Activated T-cell treated with anti-CD3 and anti-CD28 coated beads, Interleukin-2, amount 50 U/mL, for 1 hour (primary cell): ENCODE measurements around the gene ADCY4.

Experiments
- DNase-seq: peaks from one replicate; pipeline ENCODE4 v3.0.0-alpha.2; 2020

The ADCY4 gene

DNA sequence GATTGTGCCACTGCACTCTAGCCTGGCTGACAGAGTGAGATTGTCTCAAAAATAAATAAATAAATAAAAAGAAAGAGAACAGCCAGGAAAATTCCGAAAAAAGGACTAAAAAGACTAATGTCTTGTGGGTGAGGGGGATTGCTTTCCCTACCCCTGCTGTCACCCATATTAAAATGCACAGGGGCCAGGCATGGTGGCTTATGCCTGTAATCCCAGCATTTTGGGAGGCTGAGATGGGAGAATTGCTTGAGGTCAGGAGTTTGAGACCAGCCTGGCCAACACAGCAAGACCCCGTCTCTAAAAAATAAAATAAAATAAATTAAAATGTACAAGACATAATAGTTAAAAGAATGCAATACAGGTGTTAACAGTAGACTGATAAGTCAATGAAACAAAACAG is 41.3 kb downstream of the ADCY4 start:
- no peak for DNase-seq

DNA sequence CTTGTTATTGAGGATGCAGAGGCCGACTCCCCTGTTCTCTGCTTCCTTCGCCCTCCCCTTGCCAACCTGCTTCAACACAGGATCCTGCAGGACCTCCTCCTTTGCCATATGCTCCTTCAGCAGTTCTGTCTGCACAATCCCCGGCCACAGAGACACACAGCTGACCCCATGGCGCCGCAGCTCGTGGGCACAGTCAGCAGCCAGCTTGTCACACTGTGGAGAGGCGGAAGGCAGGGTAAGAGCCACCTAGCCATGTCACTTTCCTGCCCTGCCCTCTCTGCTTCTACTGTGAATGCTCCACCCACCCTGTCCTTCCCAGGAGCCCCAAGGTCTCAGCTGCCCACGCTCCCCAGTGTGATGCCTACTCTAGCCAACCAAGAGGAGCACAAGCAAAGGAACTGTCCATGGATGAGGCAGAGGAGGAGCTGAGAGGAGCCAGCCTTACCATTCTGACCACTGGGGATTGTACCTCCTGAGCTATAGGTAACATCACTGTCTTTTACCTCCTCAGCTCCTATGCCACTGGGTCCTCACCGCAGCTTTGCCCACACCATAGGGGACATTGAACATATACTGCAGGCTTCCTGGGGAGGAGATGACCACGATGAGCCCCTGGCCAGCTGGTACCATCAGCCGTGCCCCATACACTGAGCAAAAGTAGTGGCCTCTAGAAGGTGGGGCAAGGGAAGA is 42.6 kb downstream of the ADCY4 start:
- DNase-seq: no peak

DNA sequence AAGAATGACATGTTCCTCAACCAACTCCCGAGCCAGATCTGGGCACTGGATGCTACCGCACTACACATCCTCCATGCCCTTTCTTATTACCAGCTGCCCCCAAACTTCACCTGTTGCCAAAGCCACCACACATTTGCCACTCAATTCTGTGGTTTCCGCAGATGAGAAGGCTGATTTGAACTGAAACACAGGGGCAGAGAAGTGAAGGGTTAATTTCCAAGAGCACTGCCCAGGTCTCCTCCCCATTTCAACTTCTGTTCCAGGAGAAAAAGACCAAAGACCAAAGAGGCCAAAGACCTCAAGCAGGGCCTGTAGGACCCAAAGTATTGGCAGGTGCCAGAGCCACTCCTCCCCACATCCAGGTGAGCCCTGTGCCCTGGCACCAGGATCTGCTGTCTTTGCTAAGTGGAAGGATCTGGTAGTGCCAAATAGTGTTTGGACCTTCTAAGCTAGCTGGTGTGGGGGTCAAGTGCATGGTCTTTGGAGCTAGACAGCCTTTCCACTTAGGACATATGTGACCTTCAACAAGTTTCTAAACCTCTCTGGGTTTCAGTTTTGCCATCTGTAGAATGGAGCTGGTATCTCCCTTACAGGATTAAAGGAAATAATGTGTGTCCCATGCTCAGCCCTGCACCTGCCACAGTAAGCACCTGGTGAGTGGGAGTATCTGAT is 43.3 kb downstream of the ADCY4 start:
- DNase-seq: no peak

DNA sequence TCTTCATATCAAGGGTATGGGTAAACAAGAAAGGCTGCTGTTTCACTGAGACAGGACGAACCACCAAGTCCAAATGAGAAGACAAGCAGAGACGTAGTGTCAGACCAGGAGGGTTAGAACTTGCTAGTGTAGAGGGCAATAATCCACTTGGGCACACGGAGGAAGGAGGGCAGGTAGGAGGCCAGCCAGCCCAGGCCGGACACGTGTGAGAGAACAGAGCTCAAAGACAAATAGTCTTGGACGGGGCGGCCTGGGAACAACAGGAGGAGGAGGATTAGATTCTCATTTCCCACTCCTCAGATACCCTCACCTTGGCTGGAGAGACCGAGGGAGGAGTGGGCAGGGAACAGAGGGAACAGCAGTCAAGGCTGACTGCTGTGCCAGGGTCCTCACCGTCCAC is 44.1 kb downstream of the ADCY4 start:
- no peak for DNase-seq

DNA sequence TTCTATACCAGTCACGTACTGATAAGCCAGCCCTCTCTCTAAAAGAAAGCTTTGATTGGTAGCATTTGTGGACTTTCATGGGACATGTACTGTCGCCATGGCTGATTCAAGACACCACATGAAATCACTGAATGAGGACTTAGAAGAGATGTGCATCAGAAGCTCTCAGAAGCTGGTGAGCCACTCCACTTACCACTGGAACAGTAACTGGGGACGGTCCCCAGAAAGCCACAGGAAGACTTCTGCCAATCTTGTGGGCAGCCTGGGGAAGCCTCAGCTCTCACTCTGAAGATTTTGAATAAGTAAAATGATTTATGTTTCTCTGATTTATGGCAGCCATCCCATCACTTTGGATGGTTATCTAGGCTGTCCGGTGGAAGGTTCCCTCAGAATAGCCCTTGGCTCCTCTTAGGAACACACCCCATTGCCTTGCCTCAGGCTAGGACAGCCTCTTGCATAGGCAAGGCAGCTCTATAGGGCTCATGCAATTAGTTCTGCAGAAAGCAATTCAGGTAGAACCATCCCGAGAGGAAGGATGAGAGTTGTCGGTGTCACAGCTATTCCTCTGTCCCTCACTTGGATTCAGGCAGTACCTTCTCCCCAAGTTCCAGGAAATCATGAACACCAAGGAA is 45.1 kb downstream of the ADCY4 start:
- no peak for DNase-seq

DNA sequence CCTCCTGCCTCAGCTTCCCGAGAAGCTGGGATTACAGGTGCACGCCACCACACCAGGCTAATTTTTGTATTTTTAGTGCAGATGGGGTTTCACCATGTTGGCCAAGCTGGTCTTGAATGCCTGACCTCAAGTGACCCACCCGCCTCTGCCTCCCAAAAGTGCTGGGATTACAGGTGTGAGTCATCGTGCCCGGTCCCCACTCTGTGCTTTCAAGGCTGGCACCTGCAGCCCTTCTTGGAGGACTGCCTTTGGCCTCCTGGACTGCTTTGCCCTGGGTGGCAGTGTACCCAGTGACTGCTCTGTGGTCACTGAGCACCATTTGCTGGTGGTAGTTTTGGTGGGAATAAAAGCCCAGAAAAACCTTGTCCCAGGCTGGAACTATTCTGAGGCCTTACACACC is 47.9 kb downstream of the ADCY4 start:
- no peak for DNase-seq

DNA sequence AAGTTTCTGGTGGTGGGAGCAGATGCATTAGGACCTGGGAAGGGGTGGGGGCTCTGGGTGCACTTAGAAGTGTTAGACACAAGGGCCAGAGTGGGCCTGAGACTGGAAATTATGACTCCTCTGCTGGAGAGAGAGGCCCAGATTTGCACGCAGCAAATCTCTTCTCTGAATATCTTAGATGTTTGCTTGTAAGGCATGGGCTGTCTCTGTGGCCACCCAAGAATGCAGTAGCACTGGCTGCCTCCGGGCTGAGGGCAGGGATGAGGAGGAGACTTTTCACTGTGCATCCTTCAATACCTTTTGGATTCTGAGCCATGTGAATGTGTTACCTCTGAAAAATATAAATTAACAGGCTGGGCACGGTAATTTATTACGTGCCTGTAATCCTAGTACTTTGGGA is 49.5 kb downstream of the ADCY4 start:
- no peak for DNase-seq

DNA sequence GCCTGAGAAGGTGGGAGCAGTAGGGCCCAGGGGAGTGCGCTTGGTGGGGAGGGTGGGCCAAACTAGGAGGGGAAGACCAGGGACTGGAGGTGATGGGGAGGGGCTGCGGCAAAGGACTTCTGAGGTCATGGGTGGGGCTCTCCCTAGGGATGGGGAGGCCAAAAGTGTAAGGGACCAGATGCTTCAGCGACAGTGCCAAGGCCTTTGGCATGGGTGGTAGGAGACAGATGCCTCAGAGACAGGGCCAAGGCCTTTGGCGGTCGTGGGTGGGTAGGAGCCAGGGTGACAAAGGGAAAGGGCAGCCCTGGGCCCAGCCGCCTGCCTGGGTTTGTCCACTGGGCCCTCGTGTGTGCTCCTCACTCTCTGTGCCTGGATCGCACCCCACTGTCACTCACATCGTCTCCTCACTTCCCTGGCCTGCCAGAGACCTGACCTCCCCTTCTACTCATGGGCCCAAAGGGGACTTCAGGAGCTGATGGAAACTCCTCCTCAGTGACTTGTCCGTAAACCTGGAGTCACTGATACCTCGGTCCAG is 50.3 kb downstream of the ADCY4 start:
- DNase-seq: no peak

DNA sequence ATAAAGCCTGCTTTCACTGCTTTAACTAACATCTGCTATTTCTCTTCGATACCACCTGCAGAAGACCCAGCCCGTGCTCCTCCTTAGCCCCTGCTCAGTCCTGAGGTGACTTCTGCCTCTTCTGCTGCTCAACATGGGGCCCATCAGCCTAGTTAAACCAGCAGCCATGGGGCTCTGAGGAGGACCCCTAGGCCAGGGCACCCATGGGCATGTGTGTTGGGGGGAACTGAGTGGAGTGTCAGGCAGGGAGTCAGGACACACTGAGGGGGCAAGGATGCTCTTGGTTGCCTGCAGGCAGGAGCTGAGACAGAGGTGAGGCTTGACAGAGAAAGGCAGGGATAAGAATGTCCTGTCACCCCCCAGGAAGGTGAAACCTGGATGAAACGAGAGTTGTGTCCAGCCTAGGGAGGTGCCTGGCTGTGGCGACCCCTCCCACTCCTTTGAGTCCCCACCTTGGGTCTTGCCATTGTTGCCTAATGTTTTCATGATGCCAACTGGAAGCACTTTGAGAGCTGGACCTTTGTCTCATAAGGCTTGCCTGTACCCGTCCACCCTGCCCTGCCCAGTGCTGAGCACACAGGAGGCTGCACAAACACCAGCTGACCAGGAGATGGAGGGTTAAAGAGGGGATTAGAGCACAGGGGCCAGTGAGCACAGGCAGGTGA is 50.9 kb downstream of the ADCY4 start:
- DNase-seq: no peak

DNA sequence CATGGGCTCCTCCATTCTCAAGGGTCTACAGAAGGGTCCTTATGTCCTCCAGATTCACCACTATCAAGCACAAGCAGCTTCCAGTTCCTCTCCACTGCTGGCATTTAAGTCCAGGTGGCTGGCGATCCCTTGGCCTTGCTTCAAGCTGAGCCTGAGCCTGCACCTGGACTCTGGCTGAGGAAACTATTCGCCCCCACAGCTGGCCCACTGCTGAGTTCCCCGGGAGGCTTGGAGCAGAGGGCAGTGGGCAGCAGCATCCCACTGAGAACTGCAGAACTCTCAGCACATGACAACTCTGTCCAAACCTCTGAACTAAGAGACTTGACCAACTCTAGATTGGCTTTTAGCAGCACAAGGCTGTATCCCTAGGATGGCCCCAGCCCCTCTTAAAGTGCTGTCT is 52.1 kb downstream of the ADCY4 start:
- no peak for DNase-seq

DNA sequence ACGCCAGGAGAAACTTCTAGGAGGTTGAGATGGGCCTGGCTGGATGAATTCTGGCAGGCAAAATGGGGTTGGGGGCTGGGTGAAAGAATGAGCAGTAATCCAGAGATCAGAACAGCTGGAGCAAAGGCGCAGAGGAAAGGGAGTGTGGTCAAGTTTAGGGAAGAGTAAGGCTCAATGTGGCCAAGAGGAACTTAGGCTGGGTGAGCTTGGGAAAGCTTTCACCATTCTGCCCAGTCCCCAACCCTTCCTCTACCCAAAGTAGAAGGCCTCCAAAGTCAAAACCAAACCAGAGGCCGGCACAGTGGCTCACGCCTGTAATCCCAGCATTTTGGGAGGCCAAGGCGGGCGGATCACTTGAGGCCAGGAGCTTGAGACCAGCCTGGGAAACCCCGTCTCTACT is 53.2 kb downstream of the ADCY4 start:
- no peak for DNase-seq

DNA sequence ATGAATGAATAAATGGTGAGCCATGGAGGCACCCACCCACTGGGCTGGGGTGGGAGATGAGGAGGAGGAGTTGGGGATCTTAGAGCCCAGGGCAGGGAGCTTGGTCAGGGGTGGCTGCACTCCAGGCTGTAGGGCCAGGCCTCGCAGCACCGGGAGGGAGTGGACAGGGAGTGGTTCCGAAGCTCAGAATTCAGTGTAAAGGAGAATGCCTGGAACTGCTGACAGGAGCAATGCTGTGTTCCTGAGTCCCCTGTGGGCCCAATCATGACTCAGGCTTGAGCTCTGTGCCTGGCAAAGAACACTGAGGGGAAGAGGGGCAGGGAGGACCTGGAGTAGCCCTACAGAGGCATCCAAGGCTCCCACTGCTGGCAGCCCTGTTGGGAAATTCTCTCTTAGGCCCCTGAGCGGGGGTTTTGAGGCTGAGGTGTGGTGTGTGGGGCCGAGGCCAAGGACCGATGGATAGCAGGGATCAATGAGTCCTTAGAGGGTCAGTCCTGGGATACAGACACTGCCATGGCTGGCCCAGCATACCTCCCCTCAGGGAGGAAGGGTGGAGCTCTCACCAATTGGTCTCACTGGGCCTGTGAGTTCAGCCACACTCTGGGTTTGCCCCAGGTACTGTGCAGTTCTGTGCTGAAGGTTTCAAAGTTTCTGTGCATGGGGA is 53.9 kb downstream of the ADCY4 start:
- DNase-seq: no peak

DNA sequence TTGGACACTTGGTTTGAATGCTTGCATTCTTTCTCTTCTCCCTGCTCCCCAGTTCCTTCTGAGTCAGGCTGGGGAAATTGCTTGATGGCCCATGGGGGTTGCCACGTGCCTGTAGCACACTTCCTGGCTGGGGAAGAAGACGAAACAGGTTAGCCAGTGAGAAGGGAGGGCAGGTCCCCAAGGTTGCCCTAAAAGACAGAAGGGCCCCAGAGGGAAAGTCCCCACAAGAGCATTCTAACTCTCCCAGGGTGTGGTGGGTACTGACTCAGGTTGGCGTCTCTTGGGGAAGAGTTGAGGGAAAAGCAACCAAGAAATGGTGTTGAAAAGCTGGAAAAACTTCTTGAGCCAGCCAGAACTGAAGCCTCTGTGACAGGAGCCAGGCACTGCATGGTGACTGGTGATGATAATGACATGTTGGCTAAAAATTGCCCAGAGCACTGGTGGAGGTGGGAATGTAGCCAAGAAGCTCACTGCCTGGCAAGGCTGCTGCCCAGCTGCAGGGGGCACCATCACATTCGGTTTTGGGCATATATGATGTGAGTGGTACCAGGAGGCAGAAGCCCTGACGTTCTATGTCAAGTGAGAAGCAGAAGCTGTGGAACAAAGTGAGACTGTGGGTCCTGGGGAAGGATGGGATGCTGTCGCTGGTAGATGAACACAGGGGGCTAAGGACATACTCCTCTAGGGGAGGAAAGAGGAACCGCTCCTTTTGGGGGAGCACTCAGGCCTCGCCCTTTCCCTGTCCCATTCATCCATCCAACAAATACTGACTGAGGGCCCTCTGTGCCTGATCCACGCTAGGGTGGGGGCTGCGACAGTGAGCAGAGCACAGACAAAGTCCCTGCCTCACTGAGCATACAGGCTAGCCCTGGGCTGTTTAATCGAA is 55.3 kb downstream of the ADCY4 start:
- peak; percentile 53 for DNase-seq

DNA sequence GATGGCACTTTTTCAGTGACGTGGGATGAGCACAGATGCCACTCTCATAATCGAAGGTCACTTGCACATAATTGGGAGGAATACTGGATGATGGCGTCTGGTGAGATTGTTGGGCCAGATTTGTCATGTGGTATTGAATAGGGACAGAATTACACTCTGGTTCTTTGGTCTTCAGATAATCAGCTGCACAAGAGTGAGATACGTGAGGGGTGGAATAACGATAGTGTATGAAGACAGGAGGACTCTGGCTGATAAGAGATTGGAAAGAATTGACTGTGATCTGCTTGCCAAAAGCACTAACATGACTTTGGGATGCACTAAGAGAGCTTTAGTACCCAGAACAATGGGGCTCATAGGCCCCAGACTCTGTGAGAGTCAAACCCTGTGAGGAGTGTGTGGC is 56.4 kb downstream of the ADCY4 start:
- DNase-seq: no peak

DNA sequence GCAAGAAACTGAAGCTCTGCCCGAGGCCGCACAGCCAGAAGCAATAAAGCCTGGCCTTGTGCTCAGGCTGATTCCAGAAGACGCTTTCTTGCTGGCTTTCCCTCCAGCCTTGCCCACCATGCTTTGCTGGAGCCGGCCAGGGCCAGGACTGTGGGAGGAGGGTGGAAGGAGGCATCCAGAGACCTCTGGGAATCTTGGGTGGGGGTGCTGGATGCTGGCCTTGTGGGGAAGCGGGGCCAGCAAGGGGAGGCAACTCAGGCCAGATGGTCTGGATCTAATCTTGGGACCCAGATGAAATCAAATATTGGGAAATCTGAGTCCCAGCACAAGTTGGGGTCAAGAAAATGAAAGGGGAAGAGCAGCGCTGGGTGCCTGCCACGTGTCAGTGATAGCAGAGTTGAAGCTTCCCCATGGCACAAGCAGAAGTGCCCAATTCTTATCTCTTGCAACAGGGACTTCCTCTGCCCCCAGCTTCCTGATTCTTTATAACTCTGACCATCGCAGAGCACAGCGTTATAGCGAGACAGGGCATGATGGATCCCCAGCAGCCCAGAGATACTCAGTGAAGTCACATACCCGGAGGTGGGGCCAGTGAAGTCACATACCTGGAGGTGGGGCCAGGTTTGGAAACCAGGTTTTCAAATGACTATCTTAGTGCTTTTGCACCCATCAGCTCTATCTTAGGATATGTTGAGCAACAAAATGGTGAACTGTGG is 57.1 kb downstream of the ADCY4 start:
- no peak for DNase-seq

DNA sequence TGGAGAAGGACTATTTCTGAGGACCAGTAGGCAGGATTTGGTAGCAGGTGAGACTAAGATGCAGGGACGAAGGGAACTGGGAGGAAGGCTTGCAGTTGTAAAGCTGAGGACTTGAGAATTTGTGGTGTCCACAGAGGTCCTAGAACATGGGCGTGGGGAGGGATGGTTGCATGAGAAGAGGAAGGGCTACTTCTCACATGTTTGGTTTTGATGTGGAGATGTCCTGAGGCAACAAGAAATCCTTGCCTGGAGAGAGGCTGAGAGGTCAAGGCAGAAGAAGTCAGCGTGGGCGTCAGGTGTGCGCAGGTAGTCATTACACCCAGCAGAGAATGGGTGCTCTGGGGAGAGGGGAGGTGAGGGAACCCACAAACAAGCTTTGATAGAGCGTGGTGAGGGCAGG is 57.8 kb downstream of the ADCY4 start:
- no peak for DNase-seq

DNA sequence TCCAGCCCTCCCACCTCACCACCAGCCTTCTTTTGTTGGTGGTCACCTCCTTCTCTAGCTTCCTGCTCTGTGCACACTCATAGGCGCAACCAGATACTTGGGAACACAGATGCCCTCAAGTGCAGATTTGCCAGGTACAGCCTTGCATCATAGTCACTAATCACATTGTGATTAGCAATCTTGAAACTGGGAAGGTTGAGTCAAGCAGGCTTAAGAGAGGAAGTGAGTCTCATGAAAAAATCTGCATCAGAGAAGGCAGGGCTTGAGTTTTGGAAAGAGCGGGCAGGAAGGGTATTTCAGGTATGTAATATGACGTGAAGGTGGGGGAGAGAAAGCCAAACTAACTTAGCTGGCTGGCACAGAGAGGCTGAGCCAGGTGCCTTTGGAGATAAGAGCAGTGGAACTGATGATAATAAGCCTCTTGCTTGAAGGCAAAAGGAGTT is 60.7 kb downstream of the ADCY4 start:
- DNase-seq: peak; percentile 22

DNA sequence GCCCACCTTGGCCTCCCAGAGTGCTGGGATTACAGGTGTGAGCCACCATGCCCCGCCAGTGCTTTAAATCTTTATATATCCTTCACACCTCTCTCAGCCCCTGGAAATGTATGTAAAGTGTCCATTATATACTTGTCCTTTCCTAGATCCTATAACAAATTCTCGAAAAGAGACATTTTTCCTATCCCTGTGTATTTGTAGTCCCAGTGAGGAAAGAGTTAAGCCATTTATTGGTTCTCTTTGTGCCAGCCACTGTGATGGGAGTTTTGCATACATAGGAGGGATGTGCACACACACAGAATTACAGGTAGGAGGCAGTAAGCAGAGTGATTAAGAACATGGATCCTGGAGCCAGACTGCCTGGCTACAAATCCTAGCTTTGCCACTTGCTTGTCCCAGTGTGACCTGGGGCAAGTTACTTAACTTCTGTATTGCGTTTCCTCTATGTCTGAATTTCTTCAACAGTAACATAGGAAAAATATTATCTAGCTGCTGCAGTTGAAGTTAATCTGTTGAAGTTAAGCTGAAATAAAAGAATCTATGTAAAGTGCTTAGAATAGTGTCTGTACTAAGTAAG is 61.4 kb downstream of the ADCY4 start:
- DNase-seq: no peak

DNA sequence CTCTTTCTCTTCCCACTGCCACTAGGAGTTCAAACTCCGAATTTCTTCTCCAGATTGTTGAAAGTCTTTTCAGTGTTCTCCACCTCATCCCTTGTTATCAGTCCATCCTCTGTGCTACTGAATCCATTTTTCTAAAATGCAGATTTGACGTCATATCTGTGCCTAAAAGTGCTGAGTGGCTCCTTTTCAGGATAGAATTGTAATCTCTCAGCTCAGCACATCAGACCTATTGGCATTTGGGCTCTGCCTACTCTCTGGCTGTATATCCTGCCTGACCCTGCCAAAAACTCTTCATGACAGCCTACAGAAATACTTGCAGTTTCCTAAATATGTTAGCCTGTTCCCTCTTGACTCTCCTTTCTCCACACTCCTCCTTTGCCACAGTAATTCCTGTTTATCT is 62.4 kb downstream of the ADCY4 start:
- DNase-seq: no peak

DNA sequence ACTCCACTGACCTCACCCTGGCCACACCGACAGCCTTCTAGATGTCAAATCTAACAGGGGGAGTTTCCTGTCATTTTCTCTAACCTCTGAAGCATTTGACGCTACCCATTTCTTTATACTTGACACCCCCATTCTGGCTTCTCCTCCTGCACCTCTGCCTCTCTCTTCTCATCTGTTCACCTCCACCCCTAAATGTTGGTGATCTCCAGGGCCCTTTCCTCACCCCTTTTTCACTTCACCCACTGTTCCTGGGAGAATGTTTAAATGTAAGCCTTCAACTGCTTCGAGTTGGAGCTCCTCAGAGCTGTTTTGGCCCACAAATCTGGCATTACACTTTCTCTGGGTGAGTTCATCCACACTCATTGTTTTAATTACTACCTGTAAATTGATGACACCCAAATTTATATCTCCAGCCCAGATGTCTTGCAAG is 63.0 kb downstream of the ADCY4 start:
- DNase-seq: no peak
